Measurements from ENCODE around the gene GPC6. TPM values are rescaled to one million over a fixed set of nuclear protein-coding genes. Genes with fewer than 3 reads are reported as not detected.

Gene GPC6
- polyA plus RNA-seq, 1 of the 3 experiments (the other 2 are of a cell fraction) = 6.7 TPM

DNA sequence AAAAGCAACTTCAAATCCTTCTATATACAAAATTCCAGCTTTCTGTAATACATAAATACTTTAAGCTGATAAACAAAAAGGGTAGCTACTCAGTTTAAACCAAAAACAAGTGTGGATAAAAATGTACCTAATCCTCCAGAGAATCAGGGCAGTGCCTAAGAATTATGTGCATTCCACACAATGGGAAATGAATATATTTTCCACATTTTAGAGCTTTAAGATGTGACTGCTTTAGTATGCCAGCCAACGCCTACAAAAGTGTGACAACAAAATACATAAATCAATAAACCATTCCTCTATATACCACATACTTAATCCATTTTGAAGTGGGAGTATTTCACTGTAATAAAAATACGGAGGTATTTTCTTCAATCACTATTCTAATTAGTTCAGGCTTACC, 977.6 kb downstream of the GPC6 start:
- Histone ChIP-seq H3K4me1 (ENCODE audit: control insufficient read depth in 1 of 2, insufficient read depth in 2 of 2, low read depth in 1 of 2, low read length in 1 of 2) (peaks cover 4 to 5% of the 10 kb centered on the region in 2 experiments; a peak in 3 of 4 replicates), H3K79me2 (ENCODE audit: insufficient read depth) (no peaks in the 10 kb centered on the region), H3K4me3 (ENCODE audit: low read depth in 2 of 2, low read length in 1 of 2) (no peak overlapping the region), H3K27me3 (ENCODE audit: insufficient read depth) (no peaks in the 10 kb centered on the region), H3K27ac (ENCODE audit: low read depth in 2 of 2, low read length in 1 of 2) (no peak overlapping the region), H3F3A (replicated peaks; ENCODE audit: insufficient read depth) (no peaks in the 10 kb centered on the region), H3K9me2 (no peaks in the 10 kb centered on the region), H4K20me1 (ENCODE audit: insufficient read depth) (no peaks in the 10 kb centered on the region), H3K9me3 (no peaks in the 10 kb centered on the region), H3K36me3 (replicated peaks in 1 of 2; ENCODE audit: control insufficient read depth in 1 of 2, insufficient read depth in 2 of 2, low read length in 1 of 2) (no peaks in the 10 kb centered on the region), H3K4me2 (no peak overlapping the region), H3K9ac (no peak overlapping the region), H2AFZ (ENCODE audit: low read depth) (no peak overlapping the region)
- CTCF ChIA-PET = interaction anchor here (0.7 kb wide), 1 partner anchor 789 kb away, joined by 3 read pairs; no protein-coding TSS in a partner anchor
- TF ChIP-seq TCF12 (IDR thresholded peaks at IDR 0.05) = no peak
- no peak for TF ChIP-seq ELF1 (IDR thresholded peaks at IDR 0.05)
- TF ChIP-seq, protein P1, sequence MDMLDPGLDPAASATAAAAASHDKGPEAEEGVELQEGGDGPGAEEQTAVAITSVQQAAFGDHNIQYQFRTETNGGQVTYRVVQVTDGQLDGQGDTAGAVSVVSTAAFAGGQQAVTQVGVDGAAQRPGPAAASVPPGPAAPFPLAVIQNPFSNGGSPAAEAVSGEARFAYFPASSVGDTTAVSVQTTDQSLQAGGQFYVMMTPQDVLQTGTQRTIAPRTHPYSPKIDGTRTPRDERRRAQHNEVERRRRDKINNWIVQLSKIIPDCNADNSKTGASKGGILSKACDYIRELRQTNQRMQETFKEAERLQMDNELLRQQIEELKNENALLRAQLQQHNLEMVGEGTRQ (IDR thresholded peaks at IDR 0.05; ENCODE audit: borderline replicate concordance, low read depth, low read length) = no peak
- POLR2A ChIA-PET = no interaction called here
- DNase-seq = no peak
- WGBS (ENCODE audit: low lambda C conversion rate) = 85% methylated on average over 2 of the region's 2 CpGs

DNA sequence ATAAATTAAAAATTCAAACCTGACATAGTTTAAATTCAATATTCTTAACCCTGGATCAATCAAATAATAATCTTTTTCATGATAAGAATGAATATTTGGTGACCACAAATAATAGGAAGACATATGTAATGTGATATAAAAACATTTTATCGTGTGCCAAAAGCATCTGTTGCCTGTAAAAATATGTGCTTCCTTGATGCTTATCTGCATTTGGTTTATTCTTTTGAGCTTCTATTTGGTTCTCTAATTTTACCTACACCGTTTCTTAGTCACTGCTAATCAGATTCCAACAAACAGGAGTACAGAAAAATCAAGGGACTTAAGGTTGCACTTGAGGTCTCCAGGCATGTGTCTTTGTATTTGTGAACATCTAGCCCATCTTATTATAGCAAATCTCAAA, 978.3 kb downstream of the GPC6 start:
- POLR2A ChIA-PET = no interaction called here
- Histone ChIP-seq H3K4me3 (ENCODE audit: low read depth in 2 of 2, low read length in 1 of 2) (no peak overlapping the region), H2AFZ (ENCODE audit: low read depth) (no peak overlapping the region), H3F3A (replicated peaks; ENCODE audit: insufficient read depth) (no peaks in the 10 kb centered on the region), H3K9me3 (no peaks in the 10 kb centered on the region), H3K79me2 (ENCODE audit: insufficient read depth) (no peaks in the 10 kb centered on the region), H3K9me2 (no peaks in the 10 kb centered on the region), H3K36me3 (replicated peaks in 1 of 2; ENCODE audit: control insufficient read depth in 1 of 2, insufficient read depth in 2 of 2, low read length in 1 of 2) (no peaks in the 10 kb centered on the region), H3K27me3 (ENCODE audit: insufficient read depth) (no peaks in the 10 kb centered on the region), H3K4me2 (no peak overlapping the region), H3K27ac (ENCODE audit: low read depth in 2 of 2, low read length in 1 of 2) (no peak overlapping the region), H3K4me1 (ENCODE audit: control insufficient read depth in 1 of 2, insufficient read depth in 2 of 2, low read depth in 1 of 2, low read length in 1 of 2) (peaks cover 0 to 5% of the 10 kb centered on the region in 2 experiments; a peak in 3 of 4 replicates), H4K20me1 (ENCODE audit: insufficient read depth) (no peaks in the 10 kb centered on the region), H3K9ac (no peak overlapping the region)
- 69% methylated on average over 2 of the region's 2 CpGs for WGBS (ENCODE audit: low lambda C conversion rate)
- DNase-seq = no peak
- TF ChIP-seq TAF1 (IDR thresholded peaks at IDR 0.05; ENCODE audit: borderline replicate concordance, low read depth, low read length) = no peak
- no peak for TF ChIP-seq RFX5 (IDR thresholded peaks at IDR 0.05; ENCODE audit: low read length)
- TF ChIP-seq EZH2phosphoT487 (IDR thresholded peaks at IDR 0.05; ENCODE audit: borderline replicate concordance, low read depth) = no peak
- TF ChIP-seq SMC3 (IDR thresholded peaks at IDR 0.05; ENCODE audit: low read depth, low read length) = no peak
- TF ChIP-seq, protein P1 (IDR thresholded peaks at IDR 0.05; ENCODE audit: borderline replicate concordance, low read depth, low read length) = no peak
- TF ChIP-seq, protein P2, sequence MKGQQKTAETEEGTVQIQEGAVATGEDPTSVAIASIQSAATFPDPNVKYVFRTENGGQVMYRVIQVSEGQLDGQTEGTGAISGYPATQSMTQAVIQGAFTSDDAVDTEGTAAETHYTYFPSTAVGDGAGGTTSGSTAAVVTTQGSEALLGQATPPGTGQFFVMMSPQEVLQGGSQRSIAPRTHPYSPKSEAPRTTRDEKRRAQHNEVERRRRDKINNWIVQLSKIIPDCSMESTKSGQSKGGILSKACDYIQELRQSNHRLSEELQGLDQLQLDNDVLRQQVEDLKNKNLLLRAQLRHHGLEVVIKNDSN (IDR thresholded peaks at IDR 0.05; ENCODE audit: borderline replicate concordance, low read depth) = no peak
- TF ChIP-seq, protein P3, sequence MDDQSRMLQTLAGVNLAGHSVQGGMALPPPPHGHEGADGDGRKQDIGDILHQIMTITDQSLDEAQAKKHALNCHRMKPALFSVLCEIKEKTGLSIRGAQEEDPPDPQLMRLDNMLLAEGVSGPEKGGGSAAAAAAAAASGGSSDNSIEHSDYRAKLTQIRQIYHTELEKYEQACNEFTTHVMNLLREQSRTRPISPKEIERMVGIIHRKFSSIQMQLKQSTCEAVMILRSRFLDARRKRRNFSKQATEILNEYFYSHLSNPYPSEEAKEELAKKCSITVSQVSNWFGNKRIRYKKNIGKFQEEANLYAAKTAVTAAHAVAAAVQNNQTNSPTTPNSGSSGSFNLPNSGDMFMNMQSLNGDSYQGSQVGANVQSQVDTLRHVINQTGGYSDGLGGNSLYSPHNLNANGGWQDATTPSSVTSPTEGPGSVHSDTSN (IDR thresholded peaks at IDR 0.05) = no peak
- no peak for TF ChIP-seq TEAD4 (IDR thresholded peaks at IDR 0.05; ENCODE audit: borderline replicate concordance, insufficient read depth)
- CTCF ChIA-PET = no interaction called here
